NCI-H460 (cell line): ENCODE measurements around the gene GPRASP1. TPM values are rescaled to one million over a fixed set of nuclear protein-coding genes. Genes with fewer than 3 reads are reported as not detected.

Experiments used
- DNase-seq: peaks from one replicate; pipeline ENCODE4 v3.0.0-alpha.2; 2016; ENCODE audit warnings: low read depth; ENCODE audit errors: extremely low read depth
- small RNA-seq, 2 experiments: library from RNA; depleted of rRNA; stranded (forward); fragments of <200 nt; gene quantifications; one replicate each; pipeline ENCODE3, GENCODE V24; 2014
- total RNA-seq: library from RNA; depleted of rRNA; stranded (reverse); fragments of >200 nt; shearing (Covaris generic); gene quantifications from 2 replicates; pipeline ENCODE4 v1.2.3, GENCODE V29; 2014; rRNA removed

Gene GPRASP1
- total RNA-seq, 1 experiment from 2014 or later, result 0.94 TPM

- no peak for DNase-seq
Observed at GRCh38 chrX:102694749-102695148, 43.5 kb downstream of the GPRASP1 start.

GRCh38 chrX:102696306-102696705 lies 45.0 kb downstream of the GPRASP1 start:
- DNase-seq, result no peak

- DNase-seq, result no peak
Observed at GRCh38 chrX:102697494-102697893, 46.2 kb downstream of the GPRASP1 start.

Small RNA genes lying within 50 kb of the gene (small RNA-seq; reads per million reads assigned to genes)
- 0 reads per million in 2 experiments for gene RNU6-589P

Other genes starting within 250 kb of the GPRASP1 start
- not detected in 2 replicates for gene NXF2B, start 211.5 kb upstream of the GPRASP1 start, total RNA-seq
- not detected in 2 replicates for gene TCP11X2, start 179.7 kb upstream of the GPRASP1 start, total RNA-seq
- gene TMSB15A, start 134.7 kb upstream of the GPRASP1 start, total RNA-seq, result 0.42 TPM in 1 of 2 replicates, not detected in the other
- 35.0 and 40.5 TPM in 2 replicates for gene ARMCX5, start 52.0 kb upstream of the GPRASP1 start, total RNA-seq
- 7.2 and 9.8 TPM in 2 replicates for gene GPRASP2, start 61.0 kb downstream of the GPRASP1 start, total RNA-seq
- gene GPRASP3, start 69.3 kb downstream of the GPRASP1 start, total RNA-seq, result 2.3 and 3.2 TPM in 2 replicates